22Rv1 (cell line): ENCODE measurements around the gene ANGEL2.

Experiments used
- ZFX ChIP-seq: fragments of 450-650 bp; IDR thresholded peaks from 2 replicates; pipeline ENCODE4 v1.6.1; 2017; ENCODE audit warnings: antibody characterized with exemption, borderline replicate concordance
- TF ChIP-seq, protein P1 (sequence below): fragments of 450-650 bp; IDR thresholded peaks from 2 replicates; pipeline ENCODE4 v1.5.1; 2017; ENCODE audit warnings: mild to moderate bottlenecking

GRCh38 chr1:212955098-212955497 is 60.6 kb downstream of the ANGEL2 start:
- TF ChIP-seq, protein P1, sequence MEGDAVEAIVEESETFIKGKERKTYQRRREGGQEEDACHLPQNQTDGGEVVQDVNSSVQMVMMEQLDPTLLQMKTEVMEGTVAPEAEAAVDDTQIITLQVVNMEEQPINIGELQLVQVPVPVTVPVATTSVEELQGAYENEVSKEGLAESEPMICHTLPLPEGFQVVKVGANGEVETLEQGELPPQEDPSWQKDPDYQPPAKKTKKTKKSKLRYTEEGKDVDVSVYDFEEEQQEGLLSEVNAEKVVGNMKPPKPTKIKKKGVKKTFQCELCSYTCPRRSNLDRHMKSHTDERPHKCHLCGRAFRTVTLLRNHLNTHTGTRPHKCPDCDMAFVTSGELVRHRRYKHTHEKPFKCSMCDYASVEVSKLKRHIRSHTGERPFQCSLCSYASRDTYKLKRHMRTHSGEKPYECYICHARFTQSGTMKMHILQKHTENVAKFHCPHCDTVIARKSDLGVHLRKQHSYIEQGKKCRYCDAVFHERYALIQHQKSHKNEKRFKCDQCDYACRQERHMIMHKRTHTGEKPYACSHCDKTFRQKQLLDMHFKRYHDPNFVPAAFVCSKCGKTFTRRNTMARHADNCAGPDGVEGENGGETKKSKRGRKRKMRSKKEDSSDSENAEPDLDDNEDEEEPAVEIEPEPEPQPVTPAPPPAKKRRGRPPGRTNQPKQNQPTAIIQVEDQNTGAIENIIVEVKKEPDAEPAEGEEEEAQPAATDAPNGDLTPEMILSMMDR = no peak
- no peak for TF ChIP-seq ZFX
